ENCODE results near the gene FN3K. TPM values are rescaled to one million over a fixed set of nuclear protein-coding genes. Genes with fewer than 3 reads are reported as not detected.

FN3K gene
- total and polyA plus RNA-seq, 2 of the 13 experiments (the other 11 are each of a cell fraction or from before 2014, with no cell fraction given), result 3.5 to 12.2 TPM

DNA sequence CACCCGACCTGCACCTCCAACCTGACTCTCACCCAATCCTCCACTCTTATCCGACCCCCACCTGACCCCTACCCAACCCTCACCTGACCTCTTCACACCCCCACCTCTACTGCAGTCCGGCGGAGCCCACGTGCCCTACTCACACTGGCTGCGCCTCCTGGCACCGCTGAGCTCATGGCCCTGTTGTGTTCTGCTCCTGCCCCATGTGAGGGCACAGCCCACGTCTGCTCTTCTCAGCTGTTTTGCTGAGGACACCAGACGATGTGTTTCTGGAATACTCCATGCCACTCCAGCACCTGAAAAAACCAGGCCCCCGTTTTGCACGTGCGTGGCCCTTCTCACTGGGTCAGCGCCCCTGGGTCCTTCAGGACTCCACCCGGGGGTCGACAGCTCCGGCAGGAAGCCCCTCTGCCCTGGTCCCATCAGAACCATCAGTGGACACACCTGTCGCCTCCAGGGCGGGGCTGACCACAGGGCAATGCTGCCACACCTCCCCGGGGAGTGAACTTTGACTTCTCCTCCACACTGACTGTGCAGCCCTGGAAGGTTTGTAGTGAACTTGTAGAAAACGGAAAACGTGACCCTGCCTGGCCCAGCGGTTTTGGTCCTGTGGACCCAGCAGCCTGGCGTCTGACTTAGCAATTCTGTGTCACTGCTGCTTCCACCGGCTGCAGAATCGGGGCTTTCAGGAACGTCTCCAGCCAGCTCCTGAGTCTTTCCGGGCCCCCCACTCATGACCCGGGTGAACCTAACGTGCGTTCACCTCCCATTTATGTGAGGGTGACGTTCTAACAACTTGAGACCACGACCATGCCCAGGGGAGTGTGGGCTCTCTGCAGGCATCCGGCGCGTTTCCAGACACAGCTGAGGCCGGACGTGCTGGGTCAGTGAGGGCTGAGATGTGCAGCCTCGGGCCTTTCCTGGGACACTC is 31.2 kb upstream of the FN3K start (continued):
- TF ChIP-seq ZNF777 (CRISPR knock-in tag; IDR thresholded peaks at IDR 0.05) (peak; percentile 41; the same call in 1 of the 2 replicates), JUND (CRISPR knock-in tag; IDR thresholded peaks at IDR 0.05) (0 out of 2 replicates have a peak, but pooled peaks have one; percentile 22), RELA (CRISPR knock-in tag; IDR thresholded peaks at IDR 0.05) (no peak), SIX1 (CRISPR knock-in tag; IDR thresholded peaks at IDR 0.05; ENCODE audit: borderline replicate concordance) (no peak), ZNF720 (CRISPR knock-in tag; IDR thresholded peaks at IDR 0.05) (no peak), RFXANK (CRISPR knock-in tag; IDR thresholded peaks at IDR 0.05) (no peak), ZNF205 (CRISPR knock-in tag; IDR thresholded peaks at IDR 0.05) (no peak), ZBTB42 (CRISPR knock-in tag; IDR thresholded peaks at IDR 0.05) (no peak)
- TF ChIP-seq, protein P1, sequence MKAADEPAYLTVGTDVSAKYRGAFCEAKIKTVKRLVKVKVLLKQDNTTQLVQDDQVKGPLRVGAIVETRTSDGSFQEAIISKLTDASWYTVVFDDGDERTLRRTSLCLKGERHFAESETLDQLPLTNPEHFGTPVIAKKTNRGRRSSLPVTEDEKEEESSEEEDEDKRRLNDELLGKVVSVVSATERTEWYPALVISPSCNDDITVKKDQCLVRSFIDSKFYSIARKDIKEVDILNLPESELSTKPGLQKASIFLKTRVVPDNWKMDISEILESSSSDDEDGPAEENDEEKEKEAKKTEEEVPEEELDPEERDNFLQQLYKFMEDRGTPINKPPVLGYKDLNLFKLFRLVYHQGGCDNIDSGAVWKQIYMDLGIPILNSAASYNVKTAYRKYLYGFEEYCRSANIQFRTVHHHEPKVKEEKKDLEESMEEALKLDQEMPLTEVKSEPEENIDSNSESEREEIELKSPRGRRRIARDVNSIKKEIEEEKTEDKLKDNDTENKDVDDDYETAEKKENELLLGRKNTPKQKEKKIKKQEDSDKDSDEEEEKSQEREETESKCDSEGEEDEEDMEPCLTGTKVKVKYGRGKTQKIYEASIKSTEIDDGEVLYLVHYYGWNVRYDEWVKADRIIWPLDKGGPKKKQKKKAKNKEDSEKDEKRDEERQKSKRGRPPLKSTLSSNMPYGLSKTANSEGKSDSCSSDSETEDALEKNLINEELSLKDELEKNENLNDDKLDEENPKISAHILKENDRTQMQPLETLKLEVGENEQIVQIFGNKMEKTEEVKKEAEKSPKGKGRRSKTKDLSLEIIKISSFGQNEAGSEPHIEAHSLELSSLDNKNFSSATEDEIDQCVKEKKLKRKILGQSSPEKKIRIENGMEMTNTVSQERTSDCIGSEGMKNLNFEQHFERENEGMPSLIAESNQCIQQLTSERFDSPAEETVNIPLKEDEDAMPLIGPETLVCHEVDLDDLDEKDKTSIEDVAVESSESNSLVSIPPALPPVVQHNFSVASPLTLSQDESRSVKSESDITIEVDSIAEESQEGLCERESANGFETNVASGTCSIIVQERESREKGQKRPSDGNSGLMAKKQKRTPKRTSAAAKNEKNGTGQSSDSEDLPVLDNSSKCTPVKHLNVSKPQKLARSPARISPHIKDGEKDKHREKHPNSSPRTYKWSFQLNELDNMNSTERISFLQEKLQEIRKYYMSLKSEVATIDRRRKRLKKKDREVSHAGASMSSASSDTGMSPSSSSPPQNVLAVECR (CRISPR knock-in tag; IDR thresholded peaks at IDR 0.05; ENCODE audit: borderline replicate concordance), result peak; percentile 27; the same call in 1 of the 2 replicates
- TF ChIP-seq, protein P2, sequence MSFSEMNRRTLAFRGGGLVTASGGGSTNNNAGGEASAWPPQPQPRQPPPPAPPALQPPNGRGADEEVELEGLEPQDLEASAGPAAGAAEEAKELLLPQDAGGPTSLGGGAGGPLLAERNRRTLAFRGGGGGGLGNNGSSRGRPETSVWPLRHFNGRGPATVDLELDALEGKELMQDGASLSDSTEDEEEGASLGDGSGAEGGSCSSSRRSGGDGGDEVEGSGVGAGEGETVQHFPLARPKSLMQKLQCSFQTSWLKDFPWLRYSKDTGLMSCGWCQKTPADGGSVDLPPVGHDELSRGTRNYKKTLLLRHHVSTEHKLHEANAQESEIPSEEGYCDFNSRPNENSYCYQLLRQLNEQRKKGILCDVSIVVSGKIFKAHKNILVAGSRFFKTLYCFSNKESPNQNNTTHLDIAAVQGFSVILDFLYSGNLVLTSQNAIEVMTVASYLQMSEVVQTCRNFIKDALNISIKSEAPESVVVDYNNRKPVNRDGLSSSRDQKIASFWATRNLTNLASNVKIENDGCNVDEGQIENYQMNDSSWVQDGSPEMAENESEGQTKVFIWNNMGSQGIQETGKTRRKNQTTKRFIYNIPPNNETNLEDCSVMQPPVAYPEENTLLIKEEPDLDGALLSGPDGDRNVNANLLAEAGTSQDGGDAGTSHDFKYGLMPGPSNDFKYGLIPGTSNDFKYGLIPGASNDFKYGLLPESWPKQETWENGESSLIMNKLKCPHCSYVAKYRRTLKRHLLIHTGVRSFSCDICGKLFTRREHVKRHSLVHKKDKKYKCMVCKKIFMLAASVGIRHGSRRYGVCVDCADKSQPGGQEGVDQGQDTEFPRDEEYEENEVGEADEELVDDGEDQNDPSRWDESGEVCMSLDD (CRISPR knock-in tag; IDR thresholded peaks at IDR 0.05; ENCODE audit: borderline replicate concordance), result no peak
- TF ChIP-seq, protein P3, sequence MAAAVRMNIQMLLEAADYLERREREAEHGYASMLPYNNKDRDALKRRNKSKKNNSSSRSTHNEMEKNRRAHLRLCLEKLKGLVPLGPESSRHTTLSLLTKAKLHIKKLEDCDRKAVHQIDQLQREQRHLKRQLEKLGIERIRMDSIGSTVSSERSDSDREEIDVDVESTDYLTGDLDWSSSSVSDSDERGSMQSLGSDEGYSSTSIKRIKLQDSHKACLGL (CRISPR knock-in tag; IDR thresholded peaks at IDR 0.05), result no peak; the same call in 1 of the 2 replicates
- TF ChIP-seq, protein P4, sequence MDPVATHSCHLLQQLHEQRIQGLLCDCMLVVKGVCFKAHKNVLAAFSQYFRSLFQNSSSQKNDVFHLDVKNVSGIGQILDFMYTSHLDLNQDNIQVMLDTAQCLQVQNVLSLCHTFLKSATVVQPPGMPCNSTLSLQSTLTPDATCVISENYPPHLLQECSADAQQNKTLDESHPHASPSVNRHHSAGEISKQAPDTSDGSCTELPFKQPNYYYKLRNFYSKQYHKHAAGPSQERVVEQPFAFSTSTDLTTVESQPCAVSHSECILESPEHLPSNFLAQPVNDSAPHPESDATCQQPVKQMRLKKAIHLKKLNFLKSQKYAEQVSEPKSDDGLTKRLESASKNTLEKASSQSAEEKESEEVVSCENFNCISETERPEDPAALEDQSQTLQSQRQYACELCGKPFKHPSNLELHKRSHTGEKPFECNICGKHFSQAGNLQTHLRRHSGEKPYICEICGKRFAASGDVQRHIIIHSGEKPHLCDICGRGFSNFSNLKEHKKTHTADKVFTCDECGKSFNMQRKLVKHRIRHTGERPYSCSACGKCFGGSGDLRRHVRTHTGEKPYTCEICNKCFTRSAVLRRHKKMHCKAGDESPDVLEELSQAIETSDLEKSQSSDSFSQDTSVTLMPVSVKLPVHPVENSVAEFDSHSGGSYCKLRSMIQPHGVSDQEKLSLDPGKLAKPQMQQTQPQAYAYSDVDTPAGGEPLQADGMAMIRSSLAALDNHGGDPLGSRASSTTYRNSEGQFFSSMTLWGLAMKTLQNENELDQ (CRISPR knock-in tag; IDR thresholded peaks at IDR 0.05; ENCODE audit: borderline replicate concordance), result no peak
